Neural crest cell (in vitro differentiated cells): ENCODE results near the gene TAF11L6. TPM values are rescaled to one million over a fixed set of nuclear protein-coding genes. Genes with fewer than 3 reads are reported as not detected.
A peak's percentile ranks its signal among the peaks of the same experiment; 100 is the strongest.
"Not testable (repeated sequence)": the region's sequence is repeated elsewhere in the genome, so short reads cannot be mapped to it uniquely, and the experiment has no call there.

Experiments
- DNase-seq: peaks from one replicate; pipeline ENCODE4 v3.0.0; 2021; ENCODE audit warnings: low read depth, mixed read lengths, low spot score
- H3K27ac Mint-ChIP-seq: one replicate; pipeline ENCODE4 v1.8.0; 2021; ENCODE audit warnings: mild to moderate bottlenecking, mixed read lengths; ENCODE audit not compliant: unreplicated experiment
- H3K27me3 Mint-ChIP-seq: 2 replicates; pipeline ENCODE4 v1.8.0; 2021; ENCODE audit warnings: low read depth, mild to moderate bottlenecking, mixed read lengths
- H3K36me3 Mint-ChIP-seq: 2 replicates; pipeline ENCODE4 v1.8.0; 2021; ENCODE audit warnings: low read depth, mild to moderate bottlenecking, mixed read lengths
- H3K4me1 Mint-ChIP-seq: 2 replicates; pipeline ENCODE4 v1.8.0; 2021; ENCODE audit warnings: mixed read lengths
- H3K4me3 Mint-ChIP-seq: one replicate; pipeline ENCODE4 v1.8.0; 2021; ENCODE audit warnings: mild to moderate bottlenecking, mixed read lengths
- H3K9me3 Mint-ChIP-seq: 2 replicates; pipeline ENCODE4 v1.8.0; 2021; ENCODE audit warnings: mixed read lengths
- CTCF ChIP-seq: fragments of 200-600 bp; sonication (generic); conservative IDR thresholded peaks from 2 replicates; pipeline ENCODE4 v1.5.0; 2021; ENCODE audit warnings: antibody characterized with exemption, mild to moderate bottlenecking
- total RNA-seq: library from RNA; stranded (reverse); gene quantifications from 2 replicates; pipeline ENCODE4 v1.2.1, GENCODE V29; 2021

TAF11L6 gene
- total RNA-seq, 1 donor from 2014 or later, result not detected

DNA sequence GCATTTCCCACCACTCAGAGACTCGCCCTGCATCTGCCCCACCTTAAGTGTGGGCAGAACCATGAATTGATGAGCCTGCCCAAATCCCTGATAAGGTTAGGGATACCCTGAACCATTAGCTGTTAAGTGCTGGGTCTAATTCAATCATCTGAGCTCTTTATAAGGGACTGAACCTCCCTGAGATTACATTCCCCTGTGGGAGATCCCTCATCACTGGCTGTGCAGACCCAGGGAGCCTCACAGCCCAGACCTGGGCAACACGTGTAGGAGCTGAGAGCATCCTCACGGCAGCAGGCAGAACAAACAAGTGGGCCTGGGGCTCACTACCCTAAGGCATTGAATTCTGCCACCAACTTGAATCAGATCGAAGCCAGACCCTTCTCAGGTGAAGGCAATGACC lies 31.0 kb upstream of the TAF11L6 start:
- TF ChIP-seq CTCF, result no peak
- Mint-ChIP-seq H3K4me1 (no peaks in the 10 kb centered on the region), H3K4me3 (no peak overlapping the region), H3K36me3 (no peaks in the 10 kb centered on the region), H3K9me3 (peaks cover 4% of the 10 kb centered on the region), H3K27ac (no peak overlapping the region), H3K27me3 (no peaks in the 10 kb centered on the region)
- no peak for DNase-seq

- H3K9me3 Mint-ChIP-seq, H3K4me3 Mint-ChIP-seq, H3K36me3 Mint-ChIP-seq, DNase-seq, H3K27ac Mint-ChIP-seq, H3K4me1 Mint-ChIP-seq, H3K27me3 Mint-ChIP-seq: not testable (repeated sequence)
Measured at GRCh38 chr5:17497931-17498330, 30.5 kb upstream of the TAF11L6 start, which contains the start of gene TAF11L2. TAF11L2 (plus strand) TSS chr5:17498231.

DNA sequence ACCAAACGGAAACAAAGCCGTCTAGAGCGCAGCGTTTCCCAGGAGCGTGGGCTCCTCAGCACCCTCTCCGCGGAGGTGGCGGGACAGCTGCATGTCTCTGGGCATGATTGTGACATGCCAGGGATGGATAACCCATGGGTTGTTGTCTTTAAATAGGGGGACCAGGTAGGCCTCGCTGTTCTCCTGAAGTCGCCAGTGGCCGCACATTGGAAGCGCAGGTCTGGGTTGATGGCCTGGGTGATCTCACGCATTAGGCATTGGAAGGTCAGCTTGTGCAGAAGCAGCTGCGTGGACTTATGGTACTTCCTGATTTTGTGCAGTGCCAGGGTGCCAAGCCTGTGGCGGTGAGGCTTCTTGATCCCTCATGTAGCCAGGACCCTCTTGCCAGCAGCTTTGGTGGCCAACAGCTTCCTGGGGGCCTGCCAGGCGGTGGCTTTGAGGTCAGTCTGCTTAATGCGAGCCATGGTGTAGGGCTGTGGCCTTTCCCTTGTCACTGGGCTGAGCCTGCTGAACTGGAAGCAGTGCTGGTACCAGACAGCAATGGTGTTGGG lies 16.6 kb upstream of the TAF11L6 start:
- H3K9me3 Mint-ChIP-seq, result no peaks in the 10 kb centered on the region
- no peak for TF ChIP-seq CTCF
- H3K27me3 Mint-ChIP-seq, result no peaks in the 10 kb centered on the region
- H3K36me3 Mint-ChIP-seq, result no peaks in the 10 kb centered on the region
- DNase-seq, result no peak
- no peak overlapping the region for H3K27ac Mint-ChIP-seq
- H3K4me1 Mint-ChIP-seq, result no peaks in the 10 kb centered on the region
- no peak overlapping the region for H3K4me3 Mint-ChIP-seq

DNA sequence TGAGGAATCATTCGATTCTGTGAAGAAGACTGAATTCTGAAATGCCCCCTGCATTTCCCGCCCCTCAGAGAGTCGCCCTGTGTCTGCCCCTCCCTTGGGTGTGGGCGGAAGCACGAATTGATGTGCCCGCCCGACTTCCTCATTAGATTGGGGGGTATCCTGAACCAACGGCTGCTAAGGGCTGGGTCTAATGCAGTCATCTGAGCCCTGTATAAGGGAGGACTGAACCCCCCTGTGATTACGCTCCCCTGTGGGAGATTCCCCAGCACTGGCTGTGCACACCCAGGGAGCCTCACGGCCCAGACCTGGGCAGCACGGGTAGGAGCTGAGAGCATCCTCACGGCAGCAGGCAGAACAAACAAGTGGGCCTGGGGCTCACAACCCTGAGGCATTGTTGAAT lies 10.9 kb upstream of the TAF11L6 start:
- not testable (repeated sequence) for H3K27me3 Mint-ChIP-seq, DNase-seq, H3K4me1 Mint-ChIP-seq, H3K4me3 Mint-ChIP-seq, H3K27ac Mint-ChIP-seq, H3K9me3 Mint-ChIP-seq, H3K36me3 Mint-ChIP-seq

DNA sequence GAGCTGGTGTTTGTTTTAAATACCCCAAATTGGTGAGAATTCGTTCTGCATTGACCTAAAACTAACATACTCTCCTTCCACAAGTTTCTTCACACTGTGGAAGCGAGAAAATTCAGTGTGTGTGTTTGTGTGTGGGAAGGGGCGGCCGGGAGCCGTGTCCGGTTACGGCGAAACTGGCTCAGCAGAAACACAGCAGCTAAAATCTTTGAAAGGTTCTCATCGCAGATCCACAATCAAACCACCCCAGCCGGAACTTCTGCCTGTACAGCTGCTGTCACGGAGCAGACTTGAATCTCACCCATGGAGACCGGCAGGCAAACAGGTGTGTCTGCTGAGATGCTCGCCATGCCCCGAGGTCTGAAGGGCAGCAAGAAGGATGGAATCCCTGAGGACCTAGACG lies 10.4 kb upstream of the TAF11L6 start, which contains the start of gene TAF11L3:
TSS of gene TAF11L3 (plus strand) at position 301 of the 400 bp plus-strand sequence.
- H3K9me3 Mint-ChIP-seq, DNase-seq, H3K4me1 Mint-ChIP-seq, H3K4me3 Mint-ChIP-seq, H3K27me3 Mint-ChIP-seq, H3K27ac Mint-ChIP-seq, H3K36me3 Mint-ChIP-seq: not testable (repeated sequence)

- not testable (repeated sequence) for H3K27ac Mint-ChIP-seq, H3K27me3 Mint-ChIP-seq, H3K36me3 Mint-ChIP-seq, H3K4me3 Mint-ChIP-seq, H3K9me3 Mint-ChIP-seq, H3K4me1 Mint-ChIP-seq, DNase-seq
Measured at GRCh38 chr5:17519508-17519907, 9.0 kb upstream of the TAF11L6 start.

- not testable (repeated sequence) for H3K27me3 Mint-ChIP-seq, H3K36me3 Mint-ChIP-seq, DNase-seq, H3K4me1 Mint-ChIP-seq, H3K9me3 Mint-ChIP-seq, H3K4me3 Mint-ChIP-seq, H3K27ac Mint-ChIP-seq
Measured at GRCh38 chr5:17521501-17521900, 7.0 kb upstream of the TAF11L6 start, which contains the start of gene TAF11L4. TAF11L4 (plus strand) TSS chr5:17521801.

- not testable (repeated sequence) for DNase-seq, H3K27me3 Mint-ChIP-seq, H3K27ac Mint-ChIP-seq, H3K4me1 Mint-ChIP-seq, H3K4me3 Mint-ChIP-seq, H3K9me3 Mint-ChIP-seq, H3K36me3 Mint-ChIP-seq
Measured at GRCh38 chr5:17524935-17525334, 3.5 kb upstream of the TAF11L6 start, which contains the start of gene TAF11L5. TAF11L5 (plus strand) TSS chr5:17525235.

DNA sequence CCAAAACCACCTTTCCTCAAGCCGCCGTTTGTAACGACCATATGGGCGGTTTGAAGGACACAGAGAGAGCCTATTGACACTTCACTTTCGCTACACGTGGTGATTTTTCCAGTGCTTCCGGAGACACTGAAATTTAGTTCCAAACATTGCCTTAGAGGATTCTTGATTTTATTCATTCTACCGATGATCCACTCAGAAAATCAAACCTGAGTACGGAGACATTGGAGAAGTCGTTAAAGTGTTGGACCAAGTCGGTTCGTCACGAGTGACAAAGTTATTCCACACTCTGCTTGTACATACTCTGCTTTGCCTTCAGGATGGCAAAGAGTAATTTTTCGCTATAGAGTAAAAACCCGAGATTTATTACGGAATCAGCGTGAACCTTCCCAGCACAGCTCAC lies 2.0 kb upstream of the TAF11L6 start:
- H3K4me3 Mint-ChIP-seq, H3K9me3 Mint-ChIP-seq, H3K36me3 Mint-ChIP-seq, H3K4me1 Mint-ChIP-seq, H3K27me3 Mint-ChIP-seq, H3K27ac Mint-ChIP-seq: not testable (repeated sequence)
- DNase-seq, result peak; percentile 40

Other genes starting within 250 kb of the TAF11L6 start
- gene TAF11L2, start 30.4 kb upstream of the TAF11L6 start, total RNA-seq, result not detected in 2 replicates
- gene TAF11L3, start 10.3 kb upstream of the TAF11L6 start, total RNA-seq, result not detected in 2 replicates
- gene TAF11L4, start 6.9 kb upstream of the TAF11L6 start, total RNA-seq, result not detected in 2 replicates
- not detected in 2 replicates for gene TAF11L5, start 3.4 kb upstream of the TAF11L6 start, total RNA-seq
- gene TAF11L7, start 57.1 kb downstream of the TAF11L6 start, total RNA-seq, result not detected in 2 replicates
- gene TAF11L8, start 62.3 kb downstream of the TAF11L6 start, total RNA-seq, result not detected in 2 replicates
- not detected in 2 replicates for gene TAF11L9, start 65.7 kb downstream of the TAF11L6 start, total RNA-seq
- gene TAF11L10, start 69.2 kb downstream of the TAF11L6 start, total RNA-seq, result not detected in 2 replicates
- gene TAF11L11, start 75.5 kb downstream of the TAF11L6 start, total RNA-seq, result not detected in 2 replicates
- gene TAF11L12, start 81.7 kb downstream of the TAF11L6 start, total RNA-seq, result not detected in 2 replicates
- gene TAF11L13, start 103.4 kb downstream of the TAF11L6 start, total RNA-seq, result not detected in 2 replicates
- not detected in 2 replicates for gene TAF11L14, start 105.8 kb downstream of the TAF11L6 start, total RNA-seq